Stimulated activated CD4-positive, alpha-beta T cell treated with anti-CD3 and anti-CD28 coated beads, Interleukin-15, amount 100 ng/mL, for 1 hour (primary cell): ENCODE results near the gene IDH3A.

Experiments used
- DNase-seq, 2 donors: peaks; one replicate each; pipeline ENCODE4 v3.0.0-alpha.2; 2020; ENCODE audit warnings: low read depth in 1 of 2, low spot score in 1 of 2

Gene IDH3A

DNA sequence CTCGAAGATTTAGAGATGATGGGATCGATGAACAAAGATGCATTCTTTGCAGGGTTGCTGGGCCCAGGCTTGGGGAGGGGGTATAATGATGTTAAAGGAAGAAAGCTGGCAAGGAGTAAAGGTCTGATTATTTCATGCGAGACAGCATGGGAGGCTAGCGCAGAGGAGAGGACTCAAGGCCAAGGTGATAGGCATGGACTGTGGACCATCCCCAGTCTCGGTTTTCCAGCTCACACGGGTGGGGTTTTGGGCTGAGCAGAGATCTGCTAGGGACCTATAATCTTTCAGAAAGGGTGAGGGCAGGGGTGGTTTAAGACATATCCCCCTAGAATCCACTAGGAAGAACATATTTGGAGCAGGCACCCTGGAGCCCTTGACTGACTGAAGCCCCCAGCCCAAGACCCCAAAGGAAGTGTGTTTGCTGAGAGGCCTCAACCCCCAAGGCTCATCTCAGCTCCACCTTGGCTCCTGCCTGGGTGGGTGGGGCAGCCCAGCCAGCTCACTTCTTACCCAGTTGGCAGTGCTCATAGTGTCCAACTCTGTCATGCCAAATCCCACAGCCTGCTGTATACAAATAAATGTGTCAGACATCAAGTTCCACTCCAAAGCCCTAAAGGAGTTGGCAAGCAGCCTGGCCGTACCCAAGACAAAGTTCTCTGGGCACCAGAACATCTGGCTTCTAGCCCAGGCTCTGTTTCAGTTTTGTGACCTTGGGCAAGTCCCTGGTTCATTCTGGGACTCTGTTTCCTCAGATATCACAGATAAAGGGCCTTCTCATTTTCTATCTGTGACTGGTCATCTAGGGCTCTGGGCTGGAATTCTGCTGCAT, 67.3 kb downstream of the IDH3A start:
- DNase-seq: no peak

GRCh38 chr15:78220713-78221112, 71.6 kb downstream of the IDH3A start:
- DNase-seq: no peak
